ENCODE data around the gene SLC25A34. TPM values are rescaled to one million over a fixed set of nuclear protein-coding genes. Genes with fewer than 3 reads are reported as not detected.

Gene SLC25A34
- total RNA-seq, 3 donors from 2014 or later (not counting 1 experiment from before 2014, with no cell fraction given), result 0.73 to 1.8 (median 1.6) TPM

DNA sequence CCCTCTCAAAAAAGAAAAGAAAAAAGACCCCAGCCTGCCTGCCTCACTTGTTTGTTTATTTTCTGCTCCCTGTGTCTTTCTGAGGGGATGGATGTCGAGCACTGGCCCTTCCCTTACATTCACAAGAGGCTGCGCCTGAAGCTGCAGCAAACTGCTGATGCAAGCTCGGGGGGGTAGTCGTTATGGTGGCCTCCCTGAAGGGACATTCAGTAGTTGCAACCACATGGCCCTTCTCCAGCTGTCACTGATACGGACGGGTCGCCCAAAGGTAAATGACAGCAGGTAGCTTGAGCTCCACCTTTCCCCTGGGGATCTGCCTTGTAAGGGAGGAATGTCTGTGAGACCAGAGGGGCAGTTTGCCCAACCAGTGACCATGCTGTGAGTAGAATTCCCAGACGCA, 34.3 kb upstream of the SLC25A34 start:
- ATAC-seq, result no peak
- peaks cover 18 to 41% of the 10 kb centered on the region in 2 donors for H3K4me1 Mint-ChIP-seq

GRCh38 chr1:15702722-15703550, 33.1 kb upstream of the SLC25A34 start:
- 93% methylated on average over 19 of the region's 19 CpGs for WGBS (ENCODE audit: insufficient coverage)
- Mint-ChIP-seq H3K27ac (no peak overlapping the region), H3K36me3 (no peaks in the 10 kb centered on the region)

More for the DNA sequence above, 34.3 kb upstream of the SLC25A34 start:
- no peak overlapping the region for H3K4me3 Mint-ChIP-seq
- Histone ChIP-seq H3K9me3 (ENCODE audit: control insufficient read depth, insufficient read depth, low read length) (no peaks in the 10 kb centered on the region), H3K27me3 (ENCODE audit: control insufficient read depth, insufficient read depth, low read length) (no peaks in the 10 kb centered on the region), H3K27ac (ENCODE audit: low read length) (no peak overlapping the region), H3K4me3 (ENCODE audit: low read length) (no peak overlapping the region), H3K4me1 (ENCODE audit: control insufficient read depth, insufficient read depth, low read length) (peaks cover 16% of the 10 kb centered on the region), H3K36me3 (ENCODE audit: control insufficient read depth, insufficient read depth, low read length) (no peaks in the 10 kb centered on the region)
- H3K36me3 Mint-ChIP-seq, result no peaks in the 10 kb centered on the region
- H3K9me3 Mint-ChIP-seq, result no peaks in the 10 kb centered on the region
- no peak for DNase-seq
- TF ChIP-seq, protein P1, sequence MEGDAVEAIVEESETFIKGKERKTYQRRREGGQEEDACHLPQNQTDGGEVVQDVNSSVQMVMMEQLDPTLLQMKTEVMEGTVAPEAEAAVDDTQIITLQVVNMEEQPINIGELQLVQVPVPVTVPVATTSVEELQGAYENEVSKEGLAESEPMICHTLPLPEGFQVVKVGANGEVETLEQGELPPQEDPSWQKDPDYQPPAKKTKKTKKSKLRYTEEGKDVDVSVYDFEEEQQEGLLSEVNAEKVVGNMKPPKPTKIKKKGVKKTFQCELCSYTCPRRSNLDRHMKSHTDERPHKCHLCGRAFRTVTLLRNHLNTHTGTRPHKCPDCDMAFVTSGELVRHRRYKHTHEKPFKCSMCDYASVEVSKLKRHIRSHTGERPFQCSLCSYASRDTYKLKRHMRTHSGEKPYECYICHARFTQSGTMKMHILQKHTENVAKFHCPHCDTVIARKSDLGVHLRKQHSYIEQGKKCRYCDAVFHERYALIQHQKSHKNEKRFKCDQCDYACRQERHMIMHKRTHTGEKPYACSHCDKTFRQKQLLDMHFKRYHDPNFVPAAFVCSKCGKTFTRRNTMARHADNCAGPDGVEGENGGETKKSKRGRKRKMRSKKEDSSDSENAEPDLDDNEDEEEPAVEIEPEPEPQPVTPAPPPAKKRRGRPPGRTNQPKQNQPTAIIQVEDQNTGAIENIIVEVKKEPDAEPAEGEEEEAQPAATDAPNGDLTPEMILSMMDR (IDR thresholded peaks at IDR 0.05), result no peak
- no peaks in the 10 kb centered on the region for H3K27me3 Mint-ChIP-seq (ENCODE audit: low read depth in 2 of 2)
- intact Hi-C loops (cut with micrococcal nuclease), result no loop called here
- no peak overlapping the region for H3K27ac Mint-ChIP-seq
- WGBS (ENCODE audit: insufficient coverage), result 91% methylated on average over 8 of the region's 8 CpGs

GRCh38 chr1:15703562-15703961, 32.5 kb upstream of the SLC25A34 start:
- no peak overlapping the region for H3K4me3 Mint-ChIP-seq
- intact Hi-C loops (cut with micrococcal nuclease), result no loop called here
- 95% methylated on average over 9 of the region's 9 CpGs for WGBS (ENCODE audit: insufficient coverage)

More at GRCh38 chr1:15702722-15703550, 33.1 kb upstream of the SLC25A34 start:
- H3K9me3 ChIP-seq (ENCODE audit: control insufficient read depth, insufficient read depth, low read length), result no peaks in the 10 kb centered on the region
- no peaks in the 10 kb centered on the region for H3K27me3 ChIP-seq (ENCODE audit: control insufficient read depth, insufficient read depth, low read length)
- H3K4me1 Mint-ChIP-seq, result peaks cover 8 to 30% of the 10 kb centered on the region in 2 donors
- H3K36me3 ChIP-seq (ENCODE audit: control insufficient read depth, insufficient read depth, low read length), result no peaks in the 10 kb centered on the region
- peaks cover 4% of the 10 kb centered on the region for H3K4me1 ChIP-seq (ENCODE audit: control insufficient read depth, insufficient read depth, low read length)
- ATAC-seq (no peak), DNase-seq (no peak)
- H3K27ac ChIP-seq (ENCODE audit: low read length), result no peak overlapping the region
- H3K4me3 Mint-ChIP-seq, result no peak overlapping the region
- intact Hi-C loops (cut with micrococcal nuclease), result no loop called here
- H3K9me3 Mint-ChIP-seq, result no peaks in the 10 kb centered on the region
- TF ChIP-seq, protein P1 (IDR thresholded peaks at IDR 0.05), result no peak
- no peak overlapping the region for H3K4me3 ChIP-seq (ENCODE audit: low read length)
- no peaks in the 10 kb centered on the region for H3K27me3 Mint-ChIP-seq (ENCODE audit: low read depth in 2 of 2)

More at GRCh38 chr1:15703562-15703961, 32.5 kb upstream of the SLC25A34 start:
- Histone ChIP-seq H3K27ac (ENCODE audit: low read length) (no peak overlapping the region), H3K4me1 (ENCODE audit: control insufficient read depth, insufficient read depth, low read length) (no peaks in the 10 kb centered on the region), H3K9me3 (ENCODE audit: control insufficient read depth, insufficient read depth, low read length) (no peaks in the 10 kb centered on the region), H3K36me3 (ENCODE audit: control insufficient read depth, insufficient read depth, low read length) (no peaks in the 10 kb centered on the region), H3K27me3 (ENCODE audit: control insufficient read depth, insufficient read depth, low read length) (no peaks in the 10 kb centered on the region), H3K4me3 (ENCODE audit: low read length) (no peak overlapping the region)
- Mint-ChIP-seq H3K9me3 (no peaks in the 10 kb centered on the region), H3K27me3 (ENCODE audit: low read depth in 2 of 2) (no peaks in the 10 kb centered on the region), H3K36me3 (no peaks in the 10 kb centered on the region), H3K27ac (no peak overlapping the region), H3K4me1 (peaks cover 8 to 26% of the 10 kb centered on the region in 2 donors)
- TF ChIP-seq, protein P1 (IDR thresholded peaks at IDR 0.05), result no peak
- DNase-seq (no peak), ATAC-seq (no peak)
